ENCODE data around the gene CTNND2.

The CTNND2 gene

GRCh38 chr5:11504065-11504885 is 400.0 kb downstream of the CTNND2 start:
- DNase-seq (ENCODE audit: extremely low spot score), result no peak
- POLR2A ChIA-PET, result no interaction called here
- TF ChIP-seq ZNF384 (IDR thresholded peaks at IDR 0.05) (no peak), FOXK2 (IDR thresholded peaks at IDR 0.05) (no peak), FOXA1 (IDR thresholded peaks at IDR 0.05) (no peak), PKNOX1 (IDR thresholded peaks at IDR 0.05) (no peak), HDGF (IDR thresholded peaks at IDR 0.05; ENCODE audit: borderline replicate concordance) (no peak), FOXM1 (IDR thresholded peaks at IDR 0.05; ENCODE audit: borderline replicate concordance) (no peak), BHLHE40 (IDR thresholded peaks at IDR 0.05; ENCODE audit: borderline replicate concordance) (no peak), SUZ12 (IDR thresholded peaks at IDR 0.05) (no peak), ARNT (IDR thresholded peaks at IDR 0.05) (no peak), ELF4 (IDR thresholded peaks at IDR 0.05) (no peak), TARDBP (IDR thresholded peaks at IDR 0.05) (no peak), SP1 (IDR thresholded peaks at IDR 0.05) (no peak), CTBP1 (IDR thresholded peaks at IDR 0.05; ENCODE audit: borderline replicate concordance) (no peak), LEF1 (IDR thresholded peaks at IDR 0.05; ENCODE audit: borderline replicate concordance) (no peak), NFRKB (IDR thresholded peaks at IDR 0.05) (no peak), L3MBTL2 (conservative IDR thresholded peaks at IDR 0.05) (no peak)
- CTCF ChIA-PET, result no interaction called here

GRCh38 chr5:11502783-11503182 is 401.5 kb downstream of the CTNND2 start:
- TF ChIP-seq SUZ12 (IDR thresholded peaks at IDR 0.05) (no peak), ZNF384 (IDR thresholded peaks at IDR 0.05) (no peak), FOXA1 (IDR thresholded peaks at IDR 0.05) (no peak), ARNT (IDR thresholded peaks at IDR 0.05) (no peak), FOXK2 (IDR thresholded peaks at IDR 0.05) (no peak), TARDBP (IDR thresholded peaks at IDR 0.05) (no peak), PKNOX1 (IDR thresholded peaks at IDR 0.05) (no peak), CTBP1 (IDR thresholded peaks at IDR 0.05; ENCODE audit: borderline replicate concordance) (no peak), L3MBTL2 (conservative IDR thresholded peaks at IDR 0.05) (no peak)
- ChIA-PET CTCF (no interaction called here), POLR2A (no interaction called here)
- DNase-seq (ENCODE audit: extremely low spot score), result no peak

- POLR2A ChIA-PET, result no interaction called here
- DNase-seq (ENCODE audit: extremely low spot score), result no peak
- TF ChIP-seq L3MBTL2 (conservative IDR thresholded peaks at IDR 0.05), result no peak
- no peak for TF ChIP-seq ZNF384 (IDR thresholded peaks at IDR 0.05)
- TF ChIP-seq TARDBP (IDR thresholded peaks at IDR 0.05), result no peak
- no peak for TF ChIP-seq HDGF (IDR thresholded peaks at IDR 0.05; ENCODE audit: borderline replicate concordance)
- no peak for TF ChIP-seq CTBP1 (IDR thresholded peaks at IDR 0.05; ENCODE audit: borderline replicate concordance)
- TF ChIP-seq FOXA1 (IDR thresholded peaks at IDR 0.05), result no peak
- CTCF ChIA-PET, result no interaction called here
Observed at GRCh38 chr5:11497651-11498050, 406.6 kb downstream of the CTNND2 start.

- TF ChIP-seq PKNOX1 (IDR thresholded peaks at IDR 0.05), result no peak
- no peak for TF ChIP-seq ELF4 (IDR thresholded peaks at IDR 0.05)
- no peak for TF ChIP-seq FOXK2 (IDR thresholded peaks at IDR 0.05)
- TF ChIP-seq HDGF (IDR thresholded peaks at IDR 0.05; ENCODE audit: borderline replicate concordance), result no peak
- no peak for TF ChIP-seq BHLHE40 (IDR thresholded peaks at IDR 0.05; ENCODE audit: borderline replicate concordance)
- no peak for TF ChIP-seq SP1 (IDR thresholded peaks at IDR 0.05)
- no peak for TF ChIP-seq NFRKB (IDR thresholded peaks at IDR 0.05)
- TF ChIP-seq L3MBTL2 (conservative IDR thresholded peaks at IDR 0.05), result no peak
- TF ChIP-seq FOXM1 (IDR thresholded peaks at IDR 0.05; ENCODE audit: borderline replicate concordance), result no peak
- POLR2A ChIA-PET, result no interaction called here
- DNase-seq (ENCODE audit: extremely low spot score), result no peak
- CTCF ChIA-PET, result no interaction called here
Observed at GRCh38 chr5:11496137-11496719, 408.0 kb downstream of the CTNND2 start.

- CTCF ChIA-PET, result no interaction called here
- DNase-seq (ENCODE audit: extremely low spot score), result no peak
- TF ChIP-seq ELF4 (IDR thresholded peaks at IDR 0.05) (no peak), FOXA1 (IDR thresholded peaks at IDR 0.05) (no peak), ARNT (IDR thresholded peaks at IDR 0.05) (no peak), TARDBP (IDR thresholded peaks at IDR 0.05) (no peak), BHLHE40 (IDR thresholded peaks at IDR 0.05; ENCODE audit: borderline replicate concordance) (no peak), SP1 (IDR thresholded peaks at IDR 0.05) (no peak), CTBP1 (IDR thresholded peaks at IDR 0.05; ENCODE audit: borderline replicate concordance) (no peak), FOXK2 (IDR thresholded peaks at IDR 0.05) (no peak), LEF1 (IDR thresholded peaks at IDR 0.05; ENCODE audit: borderline replicate concordance) (no peak), SUZ12 (IDR thresholded peaks at IDR 0.05) (no peak), HDGF (IDR thresholded peaks at IDR 0.05; ENCODE audit: borderline replicate concordance) (no peak), NFRKB (IDR thresholded peaks at IDR 0.05) (no peak)
- POLR2A ChIA-PET, result no interaction called here
Observed at GRCh38 chr5:11494340-11494739, 409.9 kb downstream of the CTNND2 start.

- ChIA-PET POLR2A (no interaction called here), CTCF (no interaction called here)
- TF ChIP-seq FOXK2 (IDR thresholded peaks at IDR 0.05), result no peak
- TF ChIP-seq SUZ12 (IDR thresholded peaks at IDR 0.05), result no peak
- no peak for TF ChIP-seq ELF4 (IDR thresholded peaks at IDR 0.05)
- TF ChIP-seq NFRKB (IDR thresholded peaks at IDR 0.05), result no peak
- no peak for TF ChIP-seq LEF1 (IDR thresholded peaks at IDR 0.05; ENCODE audit: borderline replicate concordance)
- TF ChIP-seq L3MBTL2 (conservative IDR thresholded peaks at IDR 0.05), result no peak
- no peak for TF ChIP-seq ZNF384 (IDR thresholded peaks at IDR 0.05)
- TF ChIP-seq BHLHE40 (IDR thresholded peaks at IDR 0.05; ENCODE audit: borderline replicate concordance), result no peak
- no peak for DNase-seq (ENCODE audit: extremely low spot score)
Observed at GRCh38 chr5:11491404-11492075, 412.7 kb downstream of the CTNND2 start.

All from HEK293T (cell line).